RPMI7951 (cell line): ENCODE data around the gene ROBO1. TPM values are rescaled to one million over a fixed set of nuclear protein-coding genes. Genes with fewer than 3 reads are reported as not detected.
"Not testable (repeated sequence)": the region's sequence is repeated elsewhere in the genome, so short reads cannot be mapped to it uniquely, and the experiment has no call there.

Experiments used
- DNase-seq: peaks from one replicate; pipeline ENCODE4 v3.0.0-alpha.2; 2012; ENCODE audit warnings: low read depth
- total RNA-seq: library from RNA; depleted of rRNA; stranded (reverse); fragments of >200 nt; shearing (Covaris generic); gene quantifications from 2 replicates; pipeline ENCODE4 v1.2.3, GENCODE V29; 2014

The ROBO1 gene
- total RNA-seq, 1 experiment from 2014 or later: 40.0 TPM

DNA sequence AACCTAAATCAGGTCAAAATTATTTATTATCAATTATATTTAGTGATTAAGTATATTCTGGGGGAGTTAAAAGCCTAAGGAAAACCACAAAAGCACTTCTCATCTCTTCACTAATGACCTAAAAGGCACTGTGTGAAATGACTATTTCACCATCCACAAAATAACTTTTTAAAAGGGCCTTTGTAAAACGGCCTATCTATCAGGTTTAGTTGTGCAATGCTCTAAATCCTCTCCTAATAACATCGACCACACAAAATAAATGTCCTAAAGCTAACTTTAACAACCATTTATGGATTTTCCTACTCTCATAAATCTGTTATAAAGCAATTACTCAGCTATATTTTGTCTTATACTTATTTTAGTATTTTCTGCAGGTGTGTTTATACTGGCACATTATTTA is 1066.3 kb downstream of the ROBO1 start:
- DNase-seq: no peak

DNA sequence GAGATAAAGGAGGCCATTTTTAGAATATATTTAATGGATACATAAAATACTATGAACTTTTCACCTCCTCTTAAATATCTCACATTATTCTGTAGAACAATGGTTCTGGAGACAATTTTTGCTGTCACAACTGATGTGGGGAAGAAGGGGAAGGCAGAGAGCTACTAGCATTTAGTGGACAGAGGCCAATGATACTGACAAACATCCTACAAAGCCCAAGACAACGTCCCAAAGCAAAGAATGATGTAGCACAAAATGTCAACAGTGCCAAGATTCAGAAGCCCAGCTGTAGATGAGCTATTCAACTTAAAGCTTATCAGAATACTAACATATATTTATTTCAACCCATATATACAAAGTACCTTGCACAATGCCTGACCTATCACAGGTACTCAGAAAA is 1069.4 kb downstream of the ROBO1 start:
- no peak for DNase-seq

DNA sequence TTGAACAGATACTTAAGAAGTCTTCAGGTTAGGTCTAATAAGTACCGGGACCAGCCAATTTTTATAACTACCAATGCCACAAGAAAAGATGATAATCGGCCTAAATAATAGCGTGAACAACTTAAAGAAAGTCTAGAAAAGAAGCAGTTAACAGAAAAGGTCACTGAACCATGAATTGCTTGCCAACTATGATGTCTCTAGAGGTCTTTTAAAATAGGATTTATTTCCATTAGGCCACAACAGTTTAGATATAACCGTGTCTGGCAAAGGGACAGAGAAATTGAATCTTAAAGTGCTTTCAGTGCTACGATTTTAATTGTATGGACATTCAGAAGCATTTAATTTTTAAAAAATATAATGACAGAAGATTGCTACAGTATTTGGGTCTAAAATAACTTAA is 1070.4 kb downstream of the ROBO1 start:
- no peak for DNase-seq

DNA sequence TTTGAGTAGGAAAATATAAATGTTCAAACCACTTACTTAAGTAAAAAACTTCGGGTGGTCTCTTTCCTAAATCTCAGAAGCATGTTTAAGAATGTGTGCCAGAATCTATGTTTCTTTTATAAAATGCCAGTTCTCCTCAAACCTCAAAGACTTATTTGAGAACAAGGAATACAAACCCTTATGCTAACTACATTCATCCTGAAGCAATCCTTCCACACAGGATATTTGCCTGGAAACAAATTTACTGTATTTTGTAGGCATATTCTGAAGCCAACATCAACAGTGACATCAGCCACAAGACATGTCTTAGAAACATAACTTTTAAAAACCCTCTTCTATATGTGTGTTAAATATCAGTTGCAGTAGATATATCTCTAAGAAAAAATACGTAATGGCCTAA is 1077.0 kb downstream of the ROBO1 start:
- no peak for DNase-seq

DNA sequence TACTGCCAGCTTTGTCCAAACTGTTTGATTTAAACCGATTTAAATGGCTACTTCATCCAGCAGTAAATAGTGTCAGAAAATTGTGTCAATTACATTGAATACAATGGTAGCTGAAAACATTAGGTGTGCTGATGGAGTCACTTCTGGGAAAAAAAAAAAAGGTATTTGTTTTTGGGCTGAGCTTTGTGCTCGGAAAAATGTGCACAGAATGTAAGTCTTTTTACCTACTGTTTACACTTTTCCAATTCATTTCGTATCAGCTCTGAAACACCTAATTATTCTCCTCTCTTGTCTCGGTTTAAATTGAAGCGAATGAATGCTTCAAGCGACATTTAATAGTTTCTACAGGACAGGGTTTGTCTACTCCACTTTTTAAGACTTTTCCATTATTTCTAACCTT is 1078.4 kb downstream of the ROBO1 start:
- no peak for DNase-seq

DNA sequence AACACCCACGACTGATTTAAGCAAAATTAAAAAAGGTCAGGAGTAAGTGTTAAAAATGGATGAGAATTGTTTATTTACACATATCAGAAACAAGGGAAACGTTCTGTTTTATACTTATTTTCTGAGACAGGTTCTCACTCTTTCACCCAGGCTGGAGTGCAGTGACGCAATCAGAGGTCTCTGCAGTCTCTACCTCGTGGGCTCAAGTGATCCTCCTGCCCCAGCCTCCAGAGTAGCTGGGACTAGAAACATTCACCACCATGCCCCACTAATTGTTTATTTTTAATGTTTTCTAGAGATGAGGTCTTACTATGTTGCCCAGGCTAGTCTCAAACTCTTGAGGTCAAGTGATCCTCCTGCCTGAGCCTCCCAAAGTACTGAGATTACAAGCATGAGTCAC is 1080.3 kb downstream of the ROBO1 start:
- no peak for DNase-seq

DNA sequence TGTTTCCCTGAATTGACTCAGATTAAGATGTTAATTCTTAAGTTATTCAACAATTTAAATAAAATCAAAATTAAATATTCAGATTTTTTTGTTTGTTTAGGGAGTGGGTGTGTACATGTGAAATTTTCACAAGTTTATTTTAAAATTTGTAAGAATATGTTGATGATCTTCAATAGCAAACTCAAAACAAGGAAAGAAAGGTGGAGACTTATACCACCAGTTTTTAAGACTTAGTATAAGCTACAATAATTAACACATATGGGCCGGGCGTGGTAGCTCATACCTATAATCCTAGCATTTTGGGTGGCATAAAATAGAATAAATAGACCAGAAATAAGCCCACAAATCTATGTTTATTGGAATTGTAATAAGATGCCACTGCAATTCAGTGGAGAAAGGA is 1084.5 kb downstream of the ROBO1 start:
- DNase-seq: no peak

DNA sequence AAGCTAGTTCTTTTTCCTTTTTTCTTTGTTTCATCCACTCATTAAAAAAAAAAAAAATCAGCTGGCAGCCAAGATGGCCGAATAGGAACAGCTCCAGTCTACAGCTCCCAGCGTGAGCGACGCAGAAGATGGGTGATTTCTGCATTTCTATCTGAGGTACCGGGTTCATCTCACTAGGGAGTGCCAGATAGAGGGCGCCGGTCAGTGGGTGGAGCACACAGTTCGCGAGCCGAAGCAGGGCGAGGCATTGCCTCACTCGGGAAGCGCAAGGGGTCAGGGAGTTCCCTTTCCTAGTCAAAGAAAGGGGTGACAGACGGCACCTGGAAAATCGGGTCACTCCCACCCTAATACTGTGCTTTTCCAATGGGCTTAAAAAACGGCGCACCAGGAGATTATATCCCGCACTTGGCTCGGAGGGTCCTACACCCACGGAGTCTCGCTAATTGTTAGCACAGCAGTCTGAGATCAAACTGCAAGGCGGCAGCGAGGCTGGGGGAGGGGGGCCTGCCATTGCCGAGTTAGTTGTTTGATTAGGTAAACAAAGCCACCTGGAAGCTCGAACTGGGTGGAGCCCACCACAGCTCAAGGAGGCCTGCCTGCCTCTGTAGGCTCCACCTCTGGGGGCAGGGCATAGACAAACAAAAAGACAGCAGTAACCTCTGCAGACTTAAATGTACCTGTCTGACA is 1092.5 kb downstream of the ROBO1 start:
- DNase-seq: not testable (repeated sequence)

DNA sequence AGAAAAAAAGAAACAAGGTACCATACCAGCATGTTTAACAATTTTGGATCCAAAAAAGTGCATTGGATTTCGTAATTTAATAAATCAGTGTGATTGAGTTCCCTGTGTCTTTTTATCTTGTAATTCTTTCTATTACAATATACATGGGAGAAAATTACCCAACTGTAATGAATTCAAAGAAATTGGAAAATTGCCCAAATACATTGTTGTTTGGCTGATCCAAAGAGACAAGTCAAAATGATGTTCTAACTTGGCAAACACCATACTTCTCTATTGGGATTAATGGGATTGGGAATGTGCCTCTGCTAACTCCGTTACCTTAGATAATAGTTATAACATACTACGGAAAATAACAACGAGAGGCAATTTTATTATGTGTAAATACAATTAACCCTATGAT is 1097.1 kb downstream of the ROBO1 start:
- DNase-seq: no peak

DNA sequence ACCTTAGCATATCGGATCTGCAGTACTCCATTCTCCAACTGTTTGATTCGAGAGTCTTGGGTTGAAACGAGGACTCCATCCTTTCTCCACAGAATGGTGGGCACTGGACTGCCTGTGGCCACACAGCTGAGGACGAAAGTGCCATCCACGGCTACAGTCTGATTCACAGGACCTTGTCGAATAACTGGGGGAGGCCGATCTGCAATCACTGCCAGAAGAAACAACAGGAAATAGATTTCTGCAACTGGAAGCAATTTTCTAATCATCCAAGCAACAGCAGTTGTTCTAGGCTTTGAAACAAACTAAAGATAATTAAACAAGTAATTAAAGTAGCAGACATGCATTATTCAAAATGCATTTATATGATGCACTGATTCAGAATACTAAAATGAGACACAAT is 1097.7 kb downstream of the ROBO1 start:
- no peak for DNase-seq

DNA sequence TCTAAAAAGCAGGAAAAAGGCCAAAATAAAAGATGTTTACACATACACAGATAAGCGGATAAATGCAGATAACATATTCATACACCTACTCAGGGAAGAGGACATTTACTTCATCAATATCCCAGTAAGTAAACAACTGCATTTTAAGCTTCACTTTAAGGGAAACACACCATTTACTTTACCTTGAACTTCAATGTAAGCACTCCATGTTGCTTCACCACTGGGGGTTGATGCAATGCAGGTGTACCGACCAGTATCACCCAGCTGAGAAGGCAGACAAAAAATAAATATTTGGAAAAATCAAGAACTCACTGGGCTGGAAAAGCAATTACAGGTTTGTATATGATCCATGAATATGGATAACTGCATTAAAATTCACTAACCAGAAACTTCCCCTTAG is 1099.5 kb downstream of the ROBO1 start:
- no peak for DNase-seq

DNA sequence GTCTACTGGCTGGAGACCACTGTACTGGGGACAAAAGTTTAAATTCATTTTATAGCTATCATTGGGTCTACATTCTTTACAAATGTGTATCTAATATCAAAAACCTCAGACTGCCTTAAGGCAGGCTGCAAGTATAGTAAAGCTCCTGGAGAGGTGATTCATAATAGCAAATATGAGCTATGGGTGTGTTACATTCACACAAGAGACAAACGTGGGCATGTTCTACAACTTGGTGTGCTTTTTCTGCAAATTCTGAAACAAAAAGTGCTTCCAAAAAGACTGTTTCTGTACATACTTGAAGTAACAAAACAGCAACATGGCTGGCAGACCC is 1101.4 kb downstream of the ROBO1 start:
- peak; percentile 72 for DNase-seq

DNA sequence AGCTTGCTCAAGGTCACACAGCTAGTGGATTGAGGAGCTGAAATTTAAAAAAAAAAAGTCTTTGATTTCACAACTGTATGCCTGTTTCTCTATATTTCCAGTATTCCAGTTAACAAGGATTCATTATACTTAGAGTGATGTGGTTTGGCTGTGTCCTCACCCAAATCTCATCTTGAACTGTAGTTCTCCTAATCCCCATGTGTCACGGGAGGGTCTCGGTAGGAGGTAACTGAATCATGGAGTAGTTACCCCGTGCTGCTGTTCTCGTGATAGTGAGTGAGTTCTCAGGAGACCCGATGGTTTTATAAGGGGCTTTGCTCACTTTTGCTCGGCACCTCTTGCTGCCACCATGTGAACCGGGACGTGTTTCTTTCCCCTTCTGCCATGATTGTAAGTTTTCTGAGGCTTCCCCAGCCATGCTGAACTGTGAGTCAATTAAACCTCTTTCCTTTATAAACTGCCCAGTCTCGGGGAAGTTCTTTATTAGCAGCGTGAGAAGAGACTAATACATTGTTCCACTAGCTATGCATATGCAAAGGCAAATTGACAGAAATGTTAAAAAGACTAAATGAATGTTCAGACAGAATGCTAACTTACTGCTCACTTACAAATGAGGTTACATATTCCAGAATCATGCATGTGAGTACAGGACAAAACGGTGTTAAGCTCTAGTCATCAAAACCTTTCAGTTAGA is 1101.9 kb downstream of the ROBO1 start:
- peak; percentile 55 for DNase-seq

DNA sequence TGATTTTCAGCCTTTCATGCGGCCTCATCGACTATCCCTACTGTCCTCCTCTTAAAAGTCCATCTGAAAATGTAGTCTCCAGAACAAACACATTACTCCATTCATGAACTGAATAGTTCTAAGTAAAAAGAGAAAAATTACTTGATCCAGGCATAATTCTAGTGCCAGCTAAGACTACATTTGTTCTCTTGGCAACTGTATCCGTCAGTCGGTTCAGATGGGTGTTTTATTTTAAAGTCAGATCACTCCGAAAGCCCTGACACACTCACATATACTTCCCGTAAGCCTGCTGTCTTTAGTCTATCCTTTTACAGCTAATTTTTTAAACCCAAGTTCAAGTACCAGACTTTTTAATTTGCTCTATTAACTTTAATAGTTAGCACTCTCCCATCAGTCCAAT is 1102.7 kb downstream of the ROBO1 start:
- no peak for DNase-seq

DNA sequence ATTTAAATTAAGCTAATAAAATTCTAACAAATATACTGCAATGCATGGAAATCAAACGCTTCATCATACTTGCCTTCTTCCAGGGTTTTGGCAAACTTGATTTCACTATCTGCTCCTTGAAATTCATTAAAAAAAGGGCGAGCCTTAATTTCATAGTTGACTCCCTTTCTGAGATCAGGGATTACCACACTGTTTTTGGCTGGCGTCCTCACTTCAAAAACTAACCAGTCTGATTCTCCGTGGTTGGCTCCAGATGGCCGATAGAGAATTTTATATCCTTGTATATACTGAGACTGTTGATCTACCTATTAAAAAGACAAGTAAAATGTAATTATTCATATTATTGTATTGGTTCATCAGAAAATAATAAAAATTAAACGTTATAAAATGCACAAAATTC is 1106.8 kb downstream of the ROBO1 start:
- DNase-seq: no peak

DNA sequence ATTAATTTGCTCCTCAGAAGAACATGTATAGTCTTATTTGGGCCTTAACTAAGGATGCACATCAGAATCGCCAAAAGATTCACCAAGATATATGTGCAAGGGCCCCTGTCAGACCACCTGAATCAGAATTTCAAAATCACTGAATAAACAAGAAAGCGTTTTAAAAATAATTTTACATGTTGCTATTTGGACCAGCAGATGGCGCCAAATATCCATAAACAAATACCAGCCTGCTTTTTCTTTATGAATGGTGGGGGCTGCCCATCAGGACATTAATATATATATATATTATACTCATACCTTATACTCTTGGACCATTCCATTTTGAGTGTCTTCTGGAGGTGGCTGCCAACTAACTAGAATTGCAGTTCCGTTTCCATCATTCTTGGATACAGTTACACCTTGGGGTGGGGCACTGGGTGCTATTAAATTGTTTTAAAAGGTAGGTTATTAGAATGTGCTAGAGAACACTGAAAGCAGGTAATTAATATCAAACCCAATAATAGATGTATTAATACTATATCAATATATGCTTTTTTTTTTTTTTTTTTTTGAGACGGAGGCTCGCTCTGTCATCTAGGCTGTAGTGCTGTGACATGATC is 1108.3 kb downstream of the ROBO1 start:
- peak; percentile 42 for DNase-seq

DNA sequence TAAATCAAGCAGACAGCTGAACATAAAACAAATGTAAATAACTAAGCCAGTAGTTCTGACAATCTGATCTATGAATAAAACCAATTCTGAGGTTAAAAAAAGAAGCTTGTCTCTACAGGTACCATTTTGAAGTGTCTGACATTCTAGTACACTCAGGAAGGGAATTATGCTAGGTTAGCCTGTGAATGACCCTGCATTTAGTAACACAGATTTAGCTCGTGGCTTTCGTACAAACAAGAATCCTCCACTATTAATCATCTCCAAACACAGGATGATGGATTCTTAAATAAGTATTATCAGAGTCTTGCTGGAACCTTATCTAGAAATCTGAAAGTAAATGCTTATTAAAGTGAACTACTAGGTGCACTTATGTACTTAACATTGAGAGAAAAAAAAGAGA is 1120.1 kb downstream of the ROBO1 start:
- DNase-seq: no peak

DNA sequence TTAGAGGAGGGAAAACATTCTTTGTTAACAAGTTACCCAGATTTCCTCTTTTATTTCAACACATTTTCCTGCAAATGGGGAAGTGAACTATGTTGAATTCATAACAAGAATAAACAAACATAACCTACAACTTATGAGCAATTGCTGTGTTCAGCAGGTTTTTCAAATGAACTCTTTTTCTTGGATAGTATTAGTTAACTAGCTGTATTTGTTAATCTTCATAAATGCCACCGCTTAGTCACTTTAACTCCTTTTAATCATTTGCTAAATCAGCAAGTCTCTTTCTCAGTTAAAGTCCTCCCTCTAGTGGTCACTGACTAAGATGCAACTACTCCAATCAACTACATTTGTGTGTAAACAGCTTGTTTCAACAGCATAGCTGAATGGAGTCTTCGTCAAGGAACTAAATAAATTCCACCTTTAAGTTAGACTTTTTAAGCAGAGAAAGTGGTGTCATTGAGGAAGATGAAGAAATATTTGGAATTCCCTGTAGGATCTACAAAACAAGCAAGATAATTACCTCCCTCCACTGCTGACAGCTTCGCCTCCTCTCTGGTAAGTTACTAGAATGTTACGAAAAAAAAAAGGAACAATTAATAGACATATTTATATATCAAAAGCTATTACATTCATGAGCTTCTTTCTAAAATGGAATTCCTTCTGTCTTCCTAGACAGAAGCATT is 1122.0 kb downstream of the ROBO1 start:
- peak; percentile 67 for DNase-seq

DNA sequence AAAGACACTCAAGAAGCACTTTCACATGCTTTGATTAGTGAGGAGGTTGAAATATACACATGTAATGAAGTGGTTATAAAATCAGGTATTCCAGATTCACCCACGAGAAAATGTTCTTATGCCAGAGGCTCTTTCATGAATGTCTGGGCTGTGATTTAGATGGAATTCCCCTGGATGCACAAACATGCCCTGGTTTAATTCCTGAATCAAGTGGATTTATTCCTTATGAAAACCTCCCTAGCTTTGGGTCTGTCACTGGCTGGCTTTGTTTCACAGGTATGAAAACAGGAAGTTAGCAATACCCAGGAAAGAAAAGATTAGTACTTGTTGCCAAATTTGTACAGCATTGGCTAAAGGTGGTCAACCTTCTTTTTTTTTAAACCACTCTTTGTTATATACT is 1123.0 kb downstream of the ROBO1 start:
- DNase-seq: no peak

DNA sequence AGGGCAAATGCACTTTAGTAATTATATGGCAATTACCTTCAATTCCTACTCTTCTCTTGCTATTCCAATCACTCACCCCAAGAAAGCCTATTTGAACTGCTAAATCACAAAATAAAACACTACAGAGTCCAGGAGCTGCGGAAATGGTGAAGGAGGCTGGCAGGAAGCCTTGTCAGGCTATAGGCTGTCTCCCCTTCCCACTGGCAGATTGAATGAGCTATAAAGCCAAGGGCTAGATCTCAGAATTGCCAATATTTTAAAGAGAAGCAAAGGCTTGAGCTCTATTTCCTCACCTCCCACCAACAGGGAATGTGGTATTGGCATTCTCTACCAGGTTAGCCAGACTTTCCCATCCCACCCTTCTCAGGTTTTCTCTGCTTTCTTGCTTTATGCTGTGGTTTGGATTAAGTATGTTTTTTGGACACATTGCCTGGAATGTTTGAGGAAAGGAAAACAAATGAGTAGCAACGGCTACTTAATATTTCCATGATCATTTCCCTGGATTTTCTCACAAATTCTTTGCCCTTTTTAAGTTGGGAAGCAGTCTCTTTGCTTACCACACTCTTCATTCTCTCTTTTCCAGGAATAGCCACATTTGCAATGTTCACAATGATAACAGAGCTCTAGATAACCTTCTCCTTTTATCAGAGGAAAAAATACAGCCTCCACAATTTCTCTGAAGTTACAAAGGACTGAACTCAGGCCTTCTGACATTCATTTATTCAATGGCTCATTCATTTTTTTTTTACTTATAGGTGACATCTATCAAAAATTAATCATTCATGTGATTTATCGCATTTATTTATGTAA is 1125.4 kb downstream of the ROBO1 start:
- DNase-seq: no peak

DNA sequence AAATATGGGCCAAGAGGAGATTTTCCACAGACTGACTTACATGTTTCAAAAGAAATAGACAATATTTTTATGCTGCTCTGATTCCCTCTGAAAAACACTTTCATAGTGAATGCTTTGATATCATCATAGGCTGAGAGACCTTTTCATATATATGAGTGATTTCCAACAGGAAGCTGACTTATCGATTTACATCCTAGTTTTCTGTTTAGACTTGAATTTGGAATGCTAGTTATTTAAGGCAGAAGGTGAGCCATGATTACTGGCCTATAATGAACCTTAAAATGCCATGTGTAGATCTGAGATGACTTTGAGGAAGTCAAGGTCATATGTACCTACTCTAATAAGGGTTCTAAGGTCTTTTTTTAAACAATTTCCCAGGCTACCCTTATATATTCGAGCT is 1126.1 kb downstream of the ROBO1 start:
- DNase-seq: no peak

DNA sequence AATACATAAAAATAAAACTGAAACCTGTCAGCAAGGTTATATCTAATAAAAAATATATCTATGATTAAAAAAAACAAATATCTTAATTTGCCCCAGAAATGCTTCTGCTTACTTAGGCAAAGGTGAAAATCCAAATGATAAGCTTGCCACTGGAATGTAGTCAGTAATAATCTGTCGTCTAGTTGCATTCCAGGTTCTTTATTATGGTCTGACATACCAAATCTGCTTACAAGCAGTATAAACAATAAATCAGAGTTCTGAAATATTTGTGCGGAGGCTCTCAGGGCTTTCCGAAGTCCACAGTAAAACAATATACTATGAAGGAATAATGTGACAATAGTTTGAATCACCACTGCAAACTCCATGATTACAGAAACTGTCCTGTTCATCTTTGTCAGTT is 1133.5 kb downstream of the ROBO1 start:
- no peak for DNase-seq
